Measurements from ENCODE around the gene DGCR6.
A peak's percentile ranks its signal among the peaks of the same experiment; 100 is the strongest.
"Not testable (repeated sequence)": the region's sequence is repeated elsewhere in the genome, so short reads cannot be mapped to it uniquely, and the experiment has no call there.

DGCR6 gene

DNA sequence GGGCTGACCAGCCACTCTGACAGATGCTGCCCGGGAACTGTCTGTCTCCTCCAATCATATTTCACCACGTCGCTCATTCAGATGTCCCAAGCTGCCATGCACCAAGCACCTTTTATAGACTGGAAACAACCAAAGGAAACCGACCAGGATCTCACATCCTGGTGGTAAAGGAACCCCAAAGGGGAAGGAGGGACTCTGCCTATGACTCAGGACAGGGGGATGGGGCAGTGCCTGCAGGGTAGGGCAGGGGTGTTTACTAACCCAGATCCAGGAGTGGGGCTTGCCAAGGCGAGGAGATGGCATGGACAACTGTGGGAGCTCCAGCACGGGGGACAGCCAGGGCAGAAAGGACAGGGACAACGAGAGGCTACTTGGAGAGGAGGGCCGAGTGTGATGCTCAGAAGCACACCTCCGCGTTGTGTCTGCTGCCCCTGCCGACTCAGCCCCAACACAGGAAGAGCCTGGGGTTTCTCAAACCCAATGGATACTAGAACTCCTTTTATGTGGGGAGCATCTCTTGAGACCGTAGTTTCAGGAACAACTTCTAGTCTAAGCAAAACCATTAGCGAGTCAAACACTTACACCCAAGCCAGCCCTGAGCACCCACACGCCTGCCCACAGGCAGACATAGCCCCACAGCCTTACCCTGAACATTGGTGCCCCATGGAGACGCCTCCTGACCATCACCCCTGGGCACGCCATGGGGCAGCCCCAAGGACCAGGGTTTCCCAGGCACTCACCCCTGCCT, 26.0 kb downstream of the DGCR6 start:
- DNase-seq = no peak

DNA sequence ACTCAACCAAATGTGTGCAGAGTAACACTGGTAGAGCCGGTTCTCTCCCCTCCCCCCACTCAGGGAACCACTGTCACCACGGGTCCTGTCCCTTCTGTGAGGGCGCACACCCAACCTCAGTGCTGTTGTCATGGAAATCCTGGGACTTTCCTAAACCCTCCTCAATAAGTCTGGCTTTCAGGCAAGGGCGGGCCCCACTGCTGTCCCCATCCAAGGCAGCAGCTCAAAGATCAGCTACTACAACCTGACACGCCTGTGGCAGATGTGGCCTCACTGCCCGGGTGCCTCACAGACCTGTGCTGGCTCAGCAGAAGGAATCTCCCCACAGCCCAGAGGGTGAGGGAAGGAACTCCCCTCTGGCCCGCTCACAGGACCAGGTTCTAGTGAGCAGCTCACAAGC, 27.8 kb downstream of the DGCR6 start:
- no peak for DNase-seq

DNA sequence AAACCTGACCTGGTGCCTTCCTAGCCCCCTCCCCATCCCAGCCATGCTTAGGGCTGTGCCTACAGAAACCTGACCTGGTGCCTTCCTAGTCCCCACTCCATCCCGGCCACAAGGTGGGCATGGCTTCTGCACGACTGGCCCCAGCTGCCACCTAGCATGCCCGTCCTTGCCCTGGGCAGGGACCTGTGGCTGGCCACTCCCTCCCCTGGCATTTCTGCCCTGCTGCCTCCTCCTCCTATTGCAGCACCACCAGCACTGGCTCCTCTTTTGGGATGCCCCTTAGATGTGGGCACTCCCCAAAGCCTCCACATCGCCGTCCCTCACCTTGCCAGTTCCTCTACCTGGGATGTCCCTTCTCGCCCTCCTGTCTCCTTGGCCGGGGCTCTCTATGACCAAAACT, 28.6 kb downstream of the DGCR6 start:
- DNase-seq = not testable (repeated sequence)

DNA sequence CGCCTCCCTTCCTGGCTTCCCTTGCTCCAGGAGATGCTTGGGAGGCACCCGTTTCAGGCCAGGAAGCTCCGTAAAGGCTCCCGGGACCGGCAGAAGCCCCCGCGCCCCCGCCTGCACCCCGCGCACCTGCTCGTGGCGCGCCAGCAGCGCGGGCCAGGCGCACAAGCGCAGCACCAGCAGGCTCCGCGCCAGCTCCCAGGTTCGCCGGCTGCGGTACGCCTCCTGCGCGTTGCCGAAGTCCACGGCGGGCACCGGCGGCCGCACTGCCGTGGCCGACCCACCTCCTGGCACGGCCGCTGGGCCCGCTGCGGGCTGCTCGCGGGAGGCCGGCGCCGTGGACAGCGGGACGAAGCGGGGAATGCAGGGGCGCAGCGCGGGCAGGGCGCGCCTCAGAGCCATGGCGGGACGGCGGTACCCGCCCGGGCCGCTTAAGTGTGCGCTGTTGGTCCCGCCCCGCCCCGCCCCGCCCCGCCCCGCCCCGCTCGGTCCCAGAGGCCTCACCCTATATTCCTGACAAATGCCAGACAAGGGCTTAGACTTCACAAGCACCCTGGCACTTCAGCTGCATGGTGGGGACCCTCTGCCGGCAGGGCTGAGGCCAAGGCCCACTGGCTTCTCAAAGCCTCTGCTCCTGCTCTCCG, 29.9 kb downstream of the DGCR6 start, which contains the start of gene PRODH:
TSS of gene PRODH (minus strand) at position 405 of the 641 bp plus-strand sequence. CDS start at position 399, 6 bp downstream.
- no peak for DNase-seq

DNA sequence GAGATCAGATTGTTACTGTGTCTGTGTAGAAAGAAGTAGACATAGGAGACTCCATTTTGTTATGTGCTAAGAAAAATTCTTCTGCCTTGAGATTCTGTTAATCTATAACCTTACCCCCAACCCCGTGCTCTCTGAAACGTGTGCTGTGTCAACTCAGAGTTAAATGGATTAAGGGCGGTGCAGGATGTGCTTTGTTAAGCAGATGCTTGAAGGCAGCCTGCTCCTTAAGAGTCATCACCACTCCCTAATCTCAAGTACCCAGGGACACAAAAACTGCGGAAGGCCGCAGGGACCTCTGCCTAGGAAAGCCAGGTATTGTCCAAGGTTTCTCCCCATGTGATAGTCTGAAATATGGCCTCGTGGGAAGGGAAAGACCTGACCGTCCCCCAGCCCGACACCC, 32.6 kb downstream of the DGCR6 start:
- DNase-seq = not testable (repeated sequence)

DNA sequence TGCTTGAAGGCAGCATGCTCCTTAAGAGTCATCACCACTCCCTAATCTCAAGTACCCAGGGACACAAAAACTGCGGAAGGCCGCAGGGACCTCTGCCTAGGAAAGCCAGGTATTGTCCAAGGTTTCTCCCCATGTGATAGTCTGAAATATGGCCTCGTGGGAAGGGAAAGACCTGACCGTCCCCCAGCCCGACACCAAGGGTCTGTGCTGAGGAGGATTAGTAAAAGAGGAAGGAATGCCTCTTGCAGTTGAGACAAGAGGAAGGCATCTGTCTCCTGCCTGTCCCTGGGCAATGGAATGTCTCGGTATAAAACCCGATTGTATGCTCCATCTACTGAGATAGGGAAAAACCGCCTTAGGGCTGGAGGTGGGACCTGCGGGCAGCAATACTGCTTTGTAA, 41.0 kb downstream of the DGCR6 start:
- DNase-seq = not testable (repeated sequence)

DNA sequence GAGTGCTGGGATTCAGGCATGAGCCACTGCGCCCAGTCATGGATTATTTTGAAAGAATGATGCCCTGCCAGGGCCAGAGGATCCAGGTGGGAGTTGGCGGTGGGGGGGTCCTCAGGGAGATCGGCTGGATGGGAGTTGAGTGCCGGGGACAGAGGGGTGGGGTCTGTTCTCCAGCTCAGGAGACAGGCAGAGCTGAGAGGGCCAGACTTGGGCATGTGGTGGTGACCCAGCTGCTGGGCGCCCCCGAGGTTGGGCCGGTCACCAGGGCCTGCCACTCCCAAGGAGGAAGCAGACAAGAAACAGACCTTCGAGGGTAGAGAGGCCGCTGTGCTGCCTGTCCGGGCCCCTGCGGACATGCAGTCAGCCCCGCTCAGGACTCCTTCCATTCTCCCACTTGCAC, 41.8 kb downstream of the DGCR6 start:
- DNase-seq = no peak

DNA sequence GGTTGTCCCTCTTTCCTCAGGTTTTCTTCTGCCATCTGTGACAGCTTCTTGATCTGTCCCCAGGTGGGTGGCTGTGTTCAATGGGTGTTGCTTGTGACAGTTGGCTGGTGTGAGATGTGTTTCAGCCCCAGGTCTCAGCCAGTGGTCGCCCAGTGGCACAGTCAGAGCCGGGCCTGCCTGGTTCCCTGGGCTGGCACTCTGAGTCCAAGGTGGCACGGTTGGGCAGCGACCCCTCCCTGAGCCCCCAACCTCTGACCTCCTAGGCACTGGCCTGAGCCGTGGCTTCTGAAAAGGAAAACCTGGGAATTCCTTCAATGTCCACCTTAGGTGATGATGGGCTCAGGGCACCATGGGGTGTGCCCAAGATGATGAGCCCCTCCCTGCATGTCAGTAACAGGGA, 44.0 kb downstream of the DGCR6 start:
- DNase-seq = no peak

DNA sequence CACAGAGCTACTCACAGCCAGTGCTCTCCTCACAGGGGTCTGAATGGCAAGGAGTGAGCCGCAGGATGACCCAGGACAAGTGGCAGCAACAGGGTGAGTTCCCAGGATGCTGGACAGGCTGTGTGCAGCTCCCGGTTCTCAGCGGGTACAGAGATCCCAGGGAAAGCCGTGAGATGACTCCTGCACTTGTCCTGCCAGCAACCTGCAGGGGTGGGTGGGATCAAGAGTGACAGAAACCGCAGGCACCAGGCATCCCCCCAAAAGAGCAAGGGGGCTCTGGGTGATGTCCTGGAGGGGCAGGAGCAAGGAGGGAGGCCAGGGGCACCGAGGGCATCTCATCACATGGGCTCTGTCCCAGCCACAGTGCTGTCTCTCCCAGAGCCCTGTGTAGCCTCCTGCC, 45.9 kb downstream of the DGCR6 start:
- no peak for DNase-seq

DNA sequence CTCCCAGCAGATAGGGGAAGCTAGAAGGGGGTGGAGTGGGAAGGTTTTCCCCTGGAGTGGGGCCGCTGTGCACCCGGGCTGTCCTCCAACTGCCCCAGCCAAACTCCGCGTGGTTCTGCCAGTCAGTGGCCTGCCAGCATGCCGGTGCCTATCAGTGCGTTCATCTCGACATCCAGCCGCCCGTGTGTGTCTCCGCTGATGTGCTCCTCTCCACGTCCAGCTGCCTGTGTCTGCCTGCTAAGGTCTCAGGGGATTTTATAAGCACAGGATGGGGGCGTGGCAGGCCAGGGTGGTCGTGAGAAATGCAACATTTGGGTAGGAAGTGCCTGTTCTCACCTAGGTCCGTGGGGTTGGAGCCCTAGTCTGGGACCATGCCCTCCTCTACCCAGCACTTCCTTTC, 47.0 kb downstream of the DGCR6 start:
- not testable (repeated sequence) for DNase-seq

DNA sequence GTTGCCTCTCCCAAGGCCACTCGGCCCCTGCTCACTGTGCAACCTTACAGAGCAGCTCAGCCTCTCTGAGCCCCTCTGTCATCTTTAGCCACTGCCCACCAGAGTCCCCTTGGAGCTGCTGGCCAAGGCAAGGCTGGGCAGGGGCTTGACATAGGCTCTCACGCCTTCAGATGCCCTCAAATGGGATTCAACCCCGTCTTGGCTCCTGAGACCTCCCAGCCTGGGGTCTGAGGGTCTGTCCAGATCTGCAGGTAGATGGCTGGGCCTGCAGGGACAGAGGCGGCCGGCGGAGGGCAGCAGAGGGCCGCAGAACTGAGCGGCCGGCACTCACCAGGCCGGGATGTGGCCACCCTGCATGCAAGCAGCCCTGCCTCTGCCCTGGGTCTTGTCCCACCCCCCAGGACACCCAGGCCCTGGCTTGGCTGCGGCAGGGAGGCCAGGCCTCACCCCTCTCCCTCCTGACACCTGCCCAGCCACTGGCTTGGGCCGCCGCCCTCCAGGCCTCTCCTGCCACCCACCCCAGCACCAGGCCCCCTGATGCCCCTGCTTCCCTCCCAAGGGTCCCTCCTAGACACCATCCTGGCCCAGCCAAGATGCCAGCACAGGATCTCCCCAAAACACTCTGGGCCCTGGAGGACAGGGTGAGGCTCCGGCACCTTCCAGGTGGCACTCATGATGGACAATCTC, 48.3 kb downstream of the DGCR6 start:
- peak; percentile 47 to 63 for DNase-seq

DNA sequence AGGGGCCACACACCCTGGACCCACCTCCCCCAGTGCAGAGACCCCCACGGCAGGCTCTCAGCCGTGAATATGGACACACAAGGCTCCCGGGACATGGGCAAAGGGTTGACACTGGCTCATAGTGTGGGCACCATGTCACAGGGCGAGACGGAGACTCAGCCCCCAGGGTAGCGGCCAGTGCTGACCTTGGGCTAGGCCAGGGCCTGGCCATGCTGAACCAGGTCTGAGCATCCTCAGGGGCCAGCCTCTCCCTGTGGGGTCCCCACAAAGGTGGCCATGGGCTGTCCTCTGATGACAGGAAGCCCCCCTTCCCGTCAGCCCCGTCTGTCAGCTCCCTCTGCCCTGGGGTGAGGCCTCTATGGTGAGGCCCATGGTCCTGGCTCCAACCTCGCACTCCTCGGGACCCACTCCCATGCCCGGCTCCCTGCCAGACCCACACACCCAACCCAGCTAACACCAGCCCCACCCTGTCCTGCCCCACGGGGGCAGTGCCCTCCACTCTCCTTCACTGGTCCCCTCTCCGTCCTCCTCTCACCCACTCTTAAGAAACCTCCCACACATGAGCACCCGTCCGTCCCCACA, 49.0 kb downstream of the DGCR6 start:
- no peak for DNase-seq

DNA sequence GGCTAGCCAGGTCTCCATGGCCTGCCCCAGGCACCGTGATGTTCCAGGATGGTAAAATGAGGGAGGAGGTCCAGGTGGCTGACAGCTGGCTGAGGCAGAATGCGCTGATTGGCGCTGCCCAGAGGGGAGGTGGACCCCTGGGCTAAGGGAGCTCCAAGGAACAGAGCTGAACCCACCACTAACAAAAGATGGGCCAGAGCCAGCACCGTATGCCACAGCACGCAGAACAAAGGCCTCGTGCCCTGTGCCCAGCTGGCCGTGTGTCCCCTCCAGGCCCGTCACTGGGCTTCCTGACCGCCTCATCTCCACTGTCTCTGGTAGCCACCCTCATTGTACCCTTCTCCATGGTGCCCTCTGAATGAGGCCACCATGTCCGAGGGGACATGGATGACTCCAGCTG, 49.6 kb downstream of the DGCR6 start:
- no peak for DNase-seq

DNA sequence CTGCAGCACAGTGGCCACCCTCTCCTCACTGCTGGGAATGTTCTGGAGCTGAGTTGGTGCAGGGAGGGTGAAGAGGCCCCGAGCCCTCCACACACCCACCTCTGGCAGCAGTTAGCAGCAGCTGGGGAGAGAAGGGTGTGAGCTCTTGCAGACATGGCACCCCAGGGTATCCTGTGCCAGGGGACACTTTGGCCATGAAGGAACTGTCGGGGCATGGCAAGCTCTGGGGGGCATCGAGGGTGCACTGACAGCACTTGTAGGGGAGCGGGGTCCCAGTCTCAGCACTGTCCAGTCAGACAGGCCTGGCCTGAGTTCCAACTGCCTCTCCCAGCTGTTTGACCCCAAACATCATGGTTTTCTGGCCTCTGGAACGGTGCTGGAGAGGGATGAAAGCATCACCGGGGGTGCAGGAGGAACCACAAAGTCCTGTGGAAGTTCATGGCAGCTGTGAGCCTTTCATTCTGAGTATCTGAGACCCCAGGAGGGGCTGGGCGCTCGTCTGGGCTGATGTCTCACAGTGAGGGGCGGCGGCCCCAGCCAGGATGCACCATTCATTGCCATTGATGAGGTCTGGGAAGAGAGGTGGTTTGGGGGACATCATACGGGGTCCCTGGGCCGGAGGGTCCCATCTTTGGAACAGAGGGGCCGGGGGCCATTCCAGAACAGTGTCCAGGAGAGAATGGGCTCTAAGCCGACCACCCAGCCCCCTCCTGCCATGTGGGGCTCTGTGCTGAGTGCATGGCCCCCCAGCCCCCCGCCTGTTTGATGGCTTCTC, 50.2 kb downstream of the DGCR6 start:
- DNase-seq = not testable (repeated sequence)

DNA sequence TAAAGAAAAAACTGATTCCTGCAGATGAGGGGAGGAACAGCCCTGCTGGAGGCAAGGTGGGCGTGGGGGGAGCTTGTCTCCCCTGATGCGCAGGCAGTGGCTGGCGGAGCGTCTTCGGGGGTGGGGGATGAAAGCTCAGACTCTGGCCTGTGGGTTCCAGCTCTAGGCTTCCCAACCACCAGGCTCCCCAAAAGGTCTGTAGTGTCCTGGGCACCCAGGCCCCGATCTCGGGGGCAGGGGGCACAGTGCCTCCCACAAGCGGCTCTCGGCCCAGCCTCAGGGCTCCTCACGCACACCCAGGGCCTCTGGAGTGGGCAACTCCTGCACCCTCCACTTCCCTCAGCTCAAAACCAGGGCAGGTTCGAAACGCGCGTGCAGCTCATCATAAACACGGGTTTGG, 50.8 kb downstream of the DGCR6 start:
- not testable (repeated sequence) for DNase-seq

DNA sequence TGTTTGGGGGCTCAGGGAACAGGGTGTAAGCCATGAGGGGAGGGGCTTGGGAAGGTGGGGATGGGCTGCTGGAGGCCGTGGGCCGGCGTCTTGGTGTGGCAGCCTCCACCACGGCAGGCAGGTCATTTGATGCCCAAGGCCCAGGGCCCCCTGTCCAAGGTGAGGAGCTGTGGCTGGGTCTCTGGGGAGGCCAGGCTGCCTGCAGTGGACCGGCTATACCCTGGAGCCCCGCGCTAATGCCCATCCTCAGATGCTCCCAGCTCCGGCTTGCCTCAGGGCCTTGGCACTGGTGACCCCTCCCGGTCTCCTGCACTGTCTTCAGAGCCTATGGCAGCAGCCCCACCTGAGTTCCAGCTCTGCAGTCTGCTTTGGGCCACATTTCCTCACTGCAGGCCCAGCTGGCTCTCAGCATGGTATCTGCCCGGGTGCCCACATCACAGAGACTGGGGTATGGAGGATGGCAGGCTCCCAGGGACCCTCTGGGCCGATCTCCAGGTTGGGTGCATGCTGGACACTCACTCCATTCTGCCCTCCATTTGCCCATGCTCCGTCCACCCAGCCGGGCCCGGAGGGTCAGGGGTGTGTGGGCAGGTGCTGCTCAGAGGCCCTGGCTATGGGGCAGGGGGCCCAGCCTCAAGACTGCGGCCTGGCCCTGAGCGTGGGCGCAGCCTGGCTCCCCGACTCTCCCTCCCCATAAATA, 51.7 kb downstream of the DGCR6 start:
- DNase-seq = not testable (repeated sequence)

DNA sequence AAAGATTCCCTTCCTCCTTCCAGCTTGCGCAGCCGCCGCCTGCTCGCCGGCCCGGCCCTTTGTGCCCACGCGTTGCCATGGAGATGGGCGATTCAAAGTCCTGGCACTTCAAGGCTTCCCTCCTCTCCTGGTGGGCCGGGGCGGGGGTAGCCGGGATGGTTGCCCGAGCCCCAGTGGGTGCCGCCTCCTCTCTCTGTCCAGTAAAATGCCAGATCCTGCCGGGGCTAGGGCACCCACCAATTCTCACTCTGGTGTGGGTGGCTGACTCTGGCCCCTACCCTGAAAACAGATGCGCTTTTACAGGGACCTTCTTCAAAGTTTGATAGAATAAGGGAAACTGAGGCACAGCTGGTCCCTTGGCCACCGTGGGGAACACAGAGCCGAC, 52.2 kb downstream of the DGCR6 start:
- not testable (repeated sequence) for DNase-seq

DNA sequence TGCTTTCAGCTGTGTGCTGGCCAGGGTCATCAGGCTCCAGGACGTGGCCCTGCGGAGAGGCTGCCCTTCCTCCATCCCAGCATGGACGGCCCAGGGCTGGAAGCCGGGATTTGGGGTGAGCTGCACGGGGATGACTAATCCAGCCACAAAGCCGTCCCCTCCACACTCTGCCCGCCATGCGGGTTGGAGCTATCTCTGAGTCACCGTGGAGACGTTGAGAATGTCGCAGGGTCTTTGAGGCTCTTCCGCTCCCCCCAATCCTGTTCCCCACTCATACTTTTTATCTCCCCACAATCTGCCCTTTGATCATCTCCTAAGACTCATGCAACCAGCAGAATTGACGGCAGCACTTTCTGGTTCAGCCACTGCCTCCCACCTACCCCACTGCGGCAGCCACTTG, 52.6 kb downstream of the DGCR6 start:
- not testable (repeated sequence) for DNase-seq

DNA sequence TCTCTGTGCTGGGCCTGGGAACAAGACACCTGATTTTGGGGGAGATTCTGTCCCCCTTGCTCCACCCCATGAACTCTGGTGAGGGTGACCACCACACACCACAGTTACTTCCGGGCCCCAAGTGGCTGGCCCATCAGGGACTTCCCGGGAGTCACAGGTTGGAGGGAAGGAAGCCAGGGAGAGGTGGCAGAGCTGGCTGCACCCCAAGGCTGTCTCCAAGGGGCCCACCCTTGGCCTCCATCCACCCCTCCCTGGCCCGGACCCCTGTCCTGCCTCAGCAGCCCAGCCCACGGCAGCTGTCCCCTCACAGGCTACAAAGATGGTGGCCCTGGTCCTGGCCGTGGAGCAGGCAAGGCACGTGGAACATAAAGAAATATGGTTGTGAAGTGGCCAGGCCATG, 53.1 kb downstream of the DGCR6 start:
- not testable (repeated sequence) for DNase-seq

DNA sequence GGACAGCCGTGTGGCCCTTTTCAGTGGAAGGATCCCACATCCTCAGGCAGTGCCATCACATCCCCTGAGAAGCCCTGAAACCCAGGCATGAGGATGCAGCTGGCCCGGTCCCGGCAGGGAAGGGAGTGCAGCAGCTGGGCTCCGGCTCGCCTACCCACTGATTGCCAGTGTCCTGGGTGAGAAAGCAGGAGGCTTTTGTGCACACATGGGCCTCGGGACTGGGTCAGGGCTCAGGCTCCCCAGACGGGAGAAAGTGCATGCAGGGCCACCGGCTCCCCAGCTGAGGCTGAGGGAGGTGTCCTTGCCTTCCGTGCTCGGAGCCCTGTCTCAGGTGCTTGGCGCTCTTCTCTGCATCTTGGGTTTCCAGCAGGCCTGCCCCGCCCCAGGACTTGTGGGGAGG, 53.6 kb downstream of the DGCR6 start:
- DNase-seq = not testable (repeated sequence)

DNA sequence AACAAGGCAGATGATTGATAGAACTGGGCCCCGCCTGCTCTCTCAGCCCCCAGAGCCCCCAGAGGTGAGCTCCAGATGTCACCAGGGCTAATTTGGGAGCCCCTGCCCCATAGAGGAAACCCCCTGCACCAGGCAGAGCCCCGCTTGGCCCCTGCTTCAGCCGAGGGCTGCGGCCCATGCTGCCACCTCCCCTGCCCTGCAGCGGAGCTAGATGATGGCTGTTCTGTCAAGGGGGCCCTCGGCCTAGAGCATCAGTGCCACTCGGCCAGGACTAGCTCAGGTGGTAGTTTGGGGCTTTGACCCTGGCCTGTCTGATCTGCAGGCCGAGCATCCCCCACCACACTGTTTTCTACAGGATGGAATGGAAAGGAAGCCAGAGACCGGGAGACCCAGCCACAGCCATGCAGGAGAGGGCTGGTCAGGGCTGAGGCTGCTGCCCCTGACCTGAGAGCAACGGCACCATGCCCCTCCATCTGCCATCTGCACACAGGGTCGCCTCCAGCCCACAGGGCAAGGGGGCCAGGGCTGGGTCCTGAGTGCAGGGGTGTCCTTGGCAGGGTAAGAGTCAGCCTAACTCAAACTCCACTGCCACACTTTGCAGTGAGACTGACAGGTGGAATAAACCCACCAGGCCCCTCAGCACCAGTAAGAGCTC, 54.2 kb downstream of the DGCR6 start:
- not testable (repeated sequence) for DNase-seq

DNA sequence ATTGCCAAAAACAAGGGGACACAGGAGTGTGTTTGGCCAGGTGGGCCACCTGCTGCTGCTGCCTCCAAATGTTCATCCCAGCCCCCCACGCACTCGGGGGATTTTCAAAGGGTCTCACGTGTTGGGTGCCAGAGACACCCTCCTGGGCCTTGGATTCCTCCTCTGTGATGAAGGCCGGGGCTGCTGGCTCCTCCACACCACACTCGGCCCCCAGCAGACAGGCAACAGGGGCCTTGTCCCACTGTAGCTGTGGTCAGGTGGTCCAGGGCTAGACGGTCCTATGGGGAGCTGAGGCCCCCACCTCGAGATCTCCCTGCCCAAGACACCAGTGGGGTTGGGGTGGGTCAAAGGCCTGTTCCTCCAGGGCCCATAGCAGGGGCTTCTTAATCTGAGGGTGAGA, 55.1 kb downstream of the DGCR6 start:
- not testable (repeated sequence) for DNase-seq
